Gastroesophageal sphincter (tissue), 3 donors: Measurements from ENCODE around the gene CPEB3.

Experiments used
- CTCF ChIP-seq, 4 experiments: fragments of 200-600 bp in 2 of 4; fragments of 450-650 bp in 2 of 4; sonication (generic) in 1 of 4; IDR thresholded peaks; one replicate each; pipeline ENCODE4 v1.5.1; 2017 to 2019; ENCODE audit warnings: antibody characterized with exemption in 4 of 4, mild to moderate bottlenecking in 2 of 4, moderate library complexity in 2 of 4
- EP300 ChIP-seq: sonication (generic); formaldehyde crosslinking; IDR thresholded peaks from one replicate; pipeline ENCODE4 v1.6.1; 2017; ENCODE audit warnings: antibody characterized with exemption, mild to moderate bottlenecking
- POLR2A ChIP-seq, 2 donors: fragments of 450-650 bp; IDR thresholded peaks; one replicate each; pipeline ENCODE4 v1.6.1; 2017; ENCODE audit warnings: antibody characterized with exemption in 2 of 2, mild to moderate bottlenecking in 2 of 2, moderate library complexity in 1 of 2

- TF ChIP-seq CTCF (IDR thresholded peaks at IDR 0.05) = no peak
- TF ChIP-seq EP300 = no peak
- no peak for TF ChIP-seq POLR2A (IDR thresholded peaks at IDR 0.05)
Measured at GRCh38 chr10:92203919-92204623, 86.8 kb downstream of the CPEB3 start.
